Measurements from ENCODE around the gene NXPE4.

DNA sequence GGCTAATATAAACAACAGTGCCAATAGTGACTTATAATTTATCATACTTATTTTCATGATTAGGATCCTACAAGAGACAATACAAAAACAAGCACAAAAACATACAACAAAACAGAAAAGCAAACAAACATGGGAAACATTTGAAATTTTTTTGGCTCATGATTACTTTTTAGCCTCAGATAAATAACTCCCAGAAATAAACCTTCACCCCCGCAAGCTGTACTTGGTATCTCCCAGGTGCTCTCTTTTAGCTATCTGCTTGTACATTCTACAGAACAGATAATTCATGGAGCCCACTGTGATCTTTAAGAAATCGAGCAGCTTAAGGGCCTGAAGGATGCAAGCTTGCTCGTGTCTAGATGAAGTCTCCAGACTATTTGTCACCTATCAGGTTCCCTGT lies 883 bp downstream of the NXPE4 start:
- TF ChIP-seq, protein P1, sequence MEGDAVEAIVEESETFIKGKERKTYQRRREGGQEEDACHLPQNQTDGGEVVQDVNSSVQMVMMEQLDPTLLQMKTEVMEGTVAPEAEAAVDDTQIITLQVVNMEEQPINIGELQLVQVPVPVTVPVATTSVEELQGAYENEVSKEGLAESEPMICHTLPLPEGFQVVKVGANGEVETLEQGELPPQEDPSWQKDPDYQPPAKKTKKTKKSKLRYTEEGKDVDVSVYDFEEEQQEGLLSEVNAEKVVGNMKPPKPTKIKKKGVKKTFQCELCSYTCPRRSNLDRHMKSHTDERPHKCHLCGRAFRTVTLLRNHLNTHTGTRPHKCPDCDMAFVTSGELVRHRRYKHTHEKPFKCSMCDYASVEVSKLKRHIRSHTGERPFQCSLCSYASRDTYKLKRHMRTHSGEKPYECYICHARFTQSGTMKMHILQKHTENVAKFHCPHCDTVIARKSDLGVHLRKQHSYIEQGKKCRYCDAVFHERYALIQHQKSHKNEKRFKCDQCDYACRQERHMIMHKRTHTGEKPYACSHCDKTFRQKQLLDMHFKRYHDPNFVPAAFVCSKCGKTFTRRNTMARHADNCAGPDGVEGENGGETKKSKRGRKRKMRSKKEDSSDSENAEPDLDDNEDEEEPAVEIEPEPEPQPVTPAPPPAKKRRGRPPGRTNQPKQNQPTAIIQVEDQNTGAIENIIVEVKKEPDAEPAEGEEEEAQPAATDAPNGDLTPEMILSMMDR (IDR thresholded peaks at IDR 0.05): no peak
- TF ChIP-seq POLR2A (IDR thresholded peaks at IDR 0.05): no peak

Measured in body of pancreas (tissue), 4 donors.